HL-60 (cell line): ENCODE results near the gene LINGO1.

Source experiments
- DNase-seq, 2 experiments: peaks; one replicate each; pipeline ENCODE4 v3.0.0-alpha.2; 2010 to 2020; ENCODE audit warnings: low read depth in 1 of 2, low spot score in 1 of 2
- H3K27ac ChIP-seq: fragments of 250-450 bp; sonication (Bioruptor Pico); replicated peaks from 2 replicates; pipeline ENCODE4 v1.5.1; 2020; ENCODE audit warnings: mild to moderate bottlenecking, moderate library complexity
- H3K27me3 ChIP-seq: fragments of 250-450 bp; sonication (Bioruptor Pico); 2 replicates; pipeline ENCODE4 v1.5.1; 2021; ENCODE audit warnings: mild to moderate bottlenecking, moderate library complexity; ENCODE audit not compliant: insufficient read depth, poor library complexity, severe bottlenecking
- H3K4me3 ChIP-seq: replicated peaks from 2 replicates; pipeline ENCODE4 v1.5.1; 2011; ENCODE audit warnings: mild to moderate bottlenecking, control low read depth, low read length; ENCODE audit not compliant: insufficient read depth
- GABPA ChIP-seq: IDR thresholded peaks from 2 replicates; pipeline ENCODE4 v1.6.1; 2012; ENCODE audit warnings: low read depth
- POLR2AphosphoS5 ChIP-seq: IDR thresholded peaks from 2 replicates; pipeline ENCODE4 v1.6.1; 2012; ENCODE audit warnings: low read depth
- SPI1 ChIP-seq: IDR thresholded peaks from 2 replicates; pipeline ENCODE4 v1.6.1; 2012; ENCODE audit warnings: low read depth, mild to moderate bottlenecking, borderline replicate concordance
- TF ChIP-seq, protein P1 (sequence below): IDR thresholded peaks from one replicate; pipeline ENCODE4 v1.5.1; 2011; ENCODE audit warnings: low read length, control low read depth, inconsistent platforms; ENCODE audit not compliant: insufficient read depth
- TF ChIP-seq, protein P2 (sequence below): IDR thresholded peaks from 2 replicates; pipeline ENCODE4 v1.6.1; 2012; ENCODE audit warnings: low read depth; ENCODE audit not compliant: insufficient replicate concordance

The LINGO1 gene

DNA sequence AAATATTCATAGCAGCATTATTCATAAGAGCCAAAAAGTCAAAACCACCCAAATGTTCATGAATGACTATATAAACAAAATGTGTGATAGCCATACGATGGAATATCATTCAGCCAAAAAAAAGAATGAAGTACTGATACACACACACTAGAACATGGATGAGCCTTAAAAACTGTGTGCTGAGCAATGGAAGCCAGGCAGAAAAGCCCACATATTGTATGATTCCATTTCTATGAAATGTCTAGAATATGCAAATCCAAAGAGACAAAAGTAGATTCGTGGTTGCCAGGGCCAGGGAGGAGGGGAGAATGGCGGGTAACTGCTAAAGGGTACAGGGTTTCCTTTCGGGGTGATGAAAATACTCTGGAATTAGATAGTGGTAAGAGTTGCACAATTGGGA lies 37.2 kb upstream of the LINGO1 start:
- TF ChIP-seq GABPA (no peak), SPI1 (no peak), POLR2AphosphoS5 (no peak)
- TF ChIP-seq, protein P1, sequence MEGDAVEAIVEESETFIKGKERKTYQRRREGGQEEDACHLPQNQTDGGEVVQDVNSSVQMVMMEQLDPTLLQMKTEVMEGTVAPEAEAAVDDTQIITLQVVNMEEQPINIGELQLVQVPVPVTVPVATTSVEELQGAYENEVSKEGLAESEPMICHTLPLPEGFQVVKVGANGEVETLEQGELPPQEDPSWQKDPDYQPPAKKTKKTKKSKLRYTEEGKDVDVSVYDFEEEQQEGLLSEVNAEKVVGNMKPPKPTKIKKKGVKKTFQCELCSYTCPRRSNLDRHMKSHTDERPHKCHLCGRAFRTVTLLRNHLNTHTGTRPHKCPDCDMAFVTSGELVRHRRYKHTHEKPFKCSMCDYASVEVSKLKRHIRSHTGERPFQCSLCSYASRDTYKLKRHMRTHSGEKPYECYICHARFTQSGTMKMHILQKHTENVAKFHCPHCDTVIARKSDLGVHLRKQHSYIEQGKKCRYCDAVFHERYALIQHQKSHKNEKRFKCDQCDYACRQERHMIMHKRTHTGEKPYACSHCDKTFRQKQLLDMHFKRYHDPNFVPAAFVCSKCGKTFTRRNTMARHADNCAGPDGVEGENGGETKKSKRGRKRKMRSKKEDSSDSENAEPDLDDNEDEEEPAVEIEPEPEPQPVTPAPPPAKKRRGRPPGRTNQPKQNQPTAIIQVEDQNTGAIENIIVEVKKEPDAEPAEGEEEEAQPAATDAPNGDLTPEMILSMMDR: no peak
- TF ChIP-seq, protein P2, sequence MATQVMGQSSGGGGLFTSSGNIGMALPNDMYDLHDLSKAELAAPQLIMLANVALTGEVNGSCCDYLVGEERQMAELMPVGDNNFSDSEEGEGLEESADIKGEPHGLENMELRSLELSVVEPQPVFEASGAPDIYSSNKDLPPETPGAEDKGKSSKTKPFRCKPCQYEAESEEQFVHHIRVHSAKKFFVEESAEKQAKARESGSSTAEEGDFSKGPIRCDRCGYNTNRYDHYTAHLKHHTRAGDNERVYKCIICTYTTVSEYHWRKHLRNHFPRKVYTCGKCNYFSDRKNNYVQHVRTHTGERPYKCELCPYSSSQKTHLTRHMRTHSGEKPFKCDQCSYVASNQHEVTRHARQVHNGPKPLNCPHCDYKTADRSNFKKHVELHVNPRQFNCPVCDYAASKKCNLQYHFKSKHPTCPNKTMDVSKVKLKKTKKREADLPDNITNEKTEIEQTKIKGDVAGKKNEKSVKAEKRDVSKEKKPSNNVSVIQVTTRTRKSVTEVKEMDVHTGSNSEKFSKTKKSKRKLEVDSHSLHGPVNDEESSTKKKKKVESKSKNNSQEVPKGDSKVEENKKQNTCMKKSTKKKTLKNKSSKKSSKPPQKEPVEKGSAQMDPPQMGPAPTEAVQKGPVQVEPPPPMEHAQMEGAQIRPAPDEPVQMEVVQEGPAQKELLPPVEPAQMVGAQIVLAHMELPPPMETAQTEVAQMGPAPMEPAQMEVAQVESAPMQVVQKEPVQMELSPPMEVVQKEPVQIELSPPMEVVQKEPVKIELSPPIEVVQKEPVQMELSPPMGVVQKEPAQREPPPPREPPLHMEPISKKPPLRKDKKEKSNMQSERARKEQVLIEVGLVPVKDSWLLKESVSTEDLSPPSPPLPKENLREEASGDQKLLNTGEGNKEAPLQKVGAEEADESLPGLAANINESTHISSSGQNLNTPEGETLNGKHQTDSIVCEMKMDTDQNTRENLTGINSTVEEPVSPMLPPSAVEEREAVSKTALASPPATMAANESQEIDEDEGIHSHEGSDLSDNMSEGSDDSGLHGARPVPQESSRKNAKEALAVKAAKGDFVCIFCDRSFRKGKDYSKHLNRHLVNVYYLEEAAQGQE: no peak

DNA sequence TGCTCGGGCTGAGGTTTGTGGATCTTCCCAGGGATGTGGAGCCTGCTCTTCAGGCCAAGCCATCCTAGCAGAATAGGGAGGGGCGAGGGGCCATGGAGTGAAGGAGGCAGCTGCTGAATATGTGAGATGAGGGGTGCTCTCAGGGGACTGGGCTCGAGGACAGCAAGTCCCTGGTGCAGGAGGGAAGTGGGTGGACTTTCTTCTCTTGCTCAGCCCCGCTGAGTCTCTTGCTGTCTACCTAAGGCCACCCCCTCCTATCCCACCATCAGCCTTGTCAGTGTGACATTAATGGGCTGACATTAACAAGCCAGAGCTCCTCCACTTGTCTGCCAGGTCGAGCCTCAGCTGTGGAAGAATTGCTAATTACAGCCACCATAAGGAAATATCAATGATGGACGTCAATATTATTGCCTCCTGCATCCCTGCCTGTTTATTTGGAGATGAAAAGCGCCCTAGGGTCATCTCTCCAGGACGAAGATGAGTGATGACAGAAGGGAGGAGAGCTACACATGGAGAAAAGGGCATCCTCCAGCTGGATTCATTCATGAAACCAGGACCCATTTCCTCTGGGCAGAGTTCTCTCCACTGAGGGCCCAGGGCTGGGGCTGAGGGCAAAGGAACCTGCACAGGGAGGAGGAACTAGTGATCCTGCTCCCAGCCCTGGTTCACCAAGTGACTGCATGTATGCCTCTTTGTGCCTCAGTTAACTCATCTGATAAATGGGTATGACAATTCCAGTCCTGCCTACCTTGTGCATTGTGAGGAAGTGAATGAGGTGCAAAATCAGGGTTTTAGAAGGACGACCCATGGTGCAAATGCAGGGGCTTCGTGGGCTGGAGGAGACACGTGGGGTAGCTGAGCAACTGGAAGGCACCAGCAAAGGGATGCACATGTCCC lies 34.9 kb upstream of the LINGO1 start:
- no peak overlapping the region for H3K27ac ChIP-seq
- no peak for DNase-seq
- H3K4me3 ChIP-seq: no peak overlapping the region
- peaks cover 2% of the 10 kb centered on the region for H3K27me3 ChIP-seq
- TF ChIP-seq, protein P1: no peak
- TF ChIP-seq POLR2AphosphoS5: no peak
- TF ChIP-seq, protein P2: no peak
- no peak for TF ChIP-seq GABPA
- TF ChIP-seq SPI1: no peak

More for the DNA sequence above, 37.2 kb upstream of the LINGO1 start:
- Histone ChIP-seq H3K4me3 (no peak overlapping the region), H3K27me3 (peaks cover 6% of the 10 kb centered on the region), H3K27ac (no peak overlapping the region)
- no peak for DNase-seq

DNA sequence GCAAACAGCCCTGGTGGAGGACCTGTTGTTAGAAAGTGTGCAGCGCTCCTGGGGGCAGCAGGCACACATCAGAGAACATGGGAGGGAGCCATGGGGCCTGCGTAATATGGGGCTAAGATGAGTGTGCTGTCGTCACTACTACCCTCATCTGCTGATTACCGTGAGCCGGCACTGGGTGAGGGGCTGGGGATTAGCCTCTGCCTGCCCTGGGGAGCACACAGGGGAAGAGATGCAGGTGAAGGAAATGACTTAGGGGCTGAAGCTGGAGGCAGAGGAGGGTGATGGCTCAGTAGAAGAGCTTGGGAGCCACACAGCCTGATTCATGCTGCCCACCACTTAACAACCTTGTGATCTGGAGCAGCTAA lies 33.6 kb upstream of the LINGO1 start:
- Histone ChIP-seq H3K27me3 (no peaks in the 10 kb centered on the region), H3K27ac (no peak overlapping the region), H3K4me3 (no peak overlapping the region)
- no peak for DNase-seq
- TF ChIP-seq, protein P2: no peak
- TF ChIP-seq SPI1: no peak
- TF ChIP-seq, protein P1: no peak
- TF ChIP-seq POLR2AphosphoS5: no peak
- no peak for TF ChIP-seq GABPA
